ENCODE data around the gene CSNK1D. TPM values are rescaled to one million over a fixed set of nuclear protein-coding genes. Genes with fewer than 3 reads are reported as not detected.
A peak's percentile ranks its signal among the peaks of the same experiment; 100 is the strongest.

The CSNK1D gene
- total and polyA plus RNA-seq, 2 donors (not counting 1 experiment from before 2014, with no cell fraction given): 196 to 241 TPM

- Histone ChIP-seq H3K79me2 (ENCODE audit: control insufficient read depth, insufficient read depth, low read length) (no peaks in the 10 kb centered on the region), H4K20me1 (ENCODE audit: control insufficient read depth, insufficient read depth, low read length, poor library complexity, severe bottlenecking) (peaks cover 15% of the 10 kb centered on the region), H3K4me3 (ENCODE audit: control extremely low read depth in 1 of 5, extremely low read depth in 1 of 5, insufficient read depth in 1 of 5, low read depth in 2 of 5, low read length in 4 of 5) (no peak overlapping the region), H3K4me1 (ENCODE audit: control insufficient read depth in 2 of 2, insufficient read depth in 2 of 2, low read length in 2 of 2) (peaks cover 20 to 22% of the 10 kb centered on the region in 2 donors), H3K9ac (ENCODE audit: low read length) (no peak overlapping the region), H3K36me3 (replicated peaks in 1 of 2; ENCODE audit: control extremely low read depth in 1 of 2, control insufficient read depth in 1 of 2, extremely low read depth in 1 of 2, insufficient read depth in 2 of 2, low read length in 1 of 2) (no peaks in the 10 kb centered on the region), H3K9me3 (ENCODE audit: control extremely low read depth in 1 of 3, control insufficient read depth in 2 of 3, insufficient read depth in 1 of 3, low read length in 2 of 3) (no peaks in the 10 kb centered on the region), H3K27ac (ENCODE audit: low read length in 2 of 2) (no peak overlapping the region), H3K27me3 (replicated peaks in 1 of 4; ENCODE audit: control extremely low read depth in 1 of 4, control insufficient read depth in 3 of 4, insufficient read depth in 4 of 4, low read length in 3 of 4) (no peaks in the 10 kb centered on the region), H2AFZ (ENCODE audit: insufficient read depth, low read depth, low read length, poor library complexity, severe bottlenecking) (no peak overlapping the region), H3K4me2 (replicated peaks; ENCODE audit: low read depth, low read length, poor library complexity, severe bottlenecking) (no peak overlapping the region)
- Mint-ChIP-seq H3K9me3 (ENCODE audit: insufficient read depth) (no peaks in the 10 kb centered on the region), H3K27me3 (no peaks in the 10 kb centered on the region), H3K27ac (no peak overlapping the region), H3K4me3 (no peak overlapping the region), H3K4me1 (peaks cover 15% of the 10 kb centered on the region)
- DNase-seq (no peak), ATAC-seq (ENCODE audit: low read depth) (no peak)
- intact Hi-C loops (cut with micrococcal nuclease): no loop called here
- TF ChIP-seq CTCF (IDR thresholded peaks at IDR 0.05): no peak
- WGBS (ENCODE audit: insufficient coverage): 93% methylated on average over 23 of the region's 24 CpGs
- POLR2A ChIA-PET: no interaction called here
- CTCF ChIA-PET: interaction anchor here (1.1 kb wide), 1 partner anchor 96 kb away, joined by 3 read pairs; no protein-coding TSS in a partner anchor
These were observed 48.0 kb downstream of the CSNK1D start for GRCh38 chr17:82225368-82226029.

GRCh38 chr17:82224666-82225065 is 48.8 kb downstream of the CSNK1D start:
- intact Hi-C loops (cut with micrococcal nuclease): no loop called here
- Histone ChIP-seq H3K36me3 (replicated peaks in 1 of 2; ENCODE audit: control extremely low read depth in 1 of 2, control insufficient read depth in 1 of 2, extremely low read depth in 1 of 2, insufficient read depth in 2 of 2, low read length in 1 of 2) (no peaks in the 10 kb centered on the region), H3K9ac (ENCODE audit: low read length) (no peak overlapping the region), H3K4me2 (replicated peaks; ENCODE audit: low read depth, low read length, poor library complexity, severe bottlenecking) (no peak overlapping the region), H2AFZ (ENCODE audit: insufficient read depth, low read depth, low read length, poor library complexity, severe bottlenecking) (no peak overlapping the region), H3K79me2 (ENCODE audit: control insufficient read depth, insufficient read depth, low read length) (no peaks in the 10 kb centered on the region), H3K4me1 (ENCODE audit: control insufficient read depth in 2 of 2, insufficient read depth in 2 of 2, low read length in 2 of 2) (peaks cover 12 to 14% of the 10 kb centered on the region in 2 donors), H3K4me3 (ENCODE audit: control extremely low read depth in 1 of 5, extremely low read depth in 1 of 5, insufficient read depth in 1 of 5, low read depth in 2 of 5, low read length in 4 of 5) (no peak overlapping the region), H3K9me3 (ENCODE audit: control extremely low read depth in 1 of 3, control insufficient read depth in 2 of 3, insufficient read depth in 1 of 3, low read length in 2 of 3) (no peaks in the 10 kb centered on the region), H3K27me3 (replicated peaks in 1 of 4; ENCODE audit: control extremely low read depth in 1 of 4, control insufficient read depth in 3 of 4, insufficient read depth in 4 of 4, low read length in 3 of 4) (no peaks in the 10 kb centered on the region), H4K20me1 (ENCODE audit: control insufficient read depth, insufficient read depth, low read length, poor library complexity, severe bottlenecking) (peaks cover 7% of the 10 kb centered on the region), H3K27ac (ENCODE audit: low read length in 2 of 2) (no peak overlapping the region)
- ATAC-seq (ENCODE audit: low read depth) (no peak), DNase-seq (no peak)
- CTCF ChIA-PET: no interaction called here
- peaks cover 10% of the 10 kb centered on the region for H3K4me1 Mint-ChIP-seq
- no peaks in the 10 kb centered on the region for H3K27me3 Mint-ChIP-seq
- H3K27ac Mint-ChIP-seq: peak overlapping the region; percentile 37
- no peak overlapping the region for H3K4me3 Mint-ChIP-seq
- 88% methylated on average over 6 of the region's 8 CpGs for WGBS (ENCODE audit: insufficient coverage)
- TF ChIP-seq EZH2 (IDR thresholded peaks at IDR 0.05; ENCODE audit: borderline replicate concordance, insufficient read depth, low read depth, low read length, poor library complexity, severe bottlenecking): no peak
- POLR2A ChIA-PET: no interaction called here
- no peaks in the 10 kb centered on the region for H3K9me3 Mint-ChIP-seq (ENCODE audit: insufficient read depth)

Data from B cell (primary cell).